Measurements from ENCODE around the gene NCAPH2. TPM values are rescaled to one million over a fixed set of nuclear protein-coding genes. Genes with fewer than 3 reads are reported as not detected.

Gene NCAPH2
- total RNA-seq, 1 donor from 2014 or later, result 25.3 TPM

DNA sequence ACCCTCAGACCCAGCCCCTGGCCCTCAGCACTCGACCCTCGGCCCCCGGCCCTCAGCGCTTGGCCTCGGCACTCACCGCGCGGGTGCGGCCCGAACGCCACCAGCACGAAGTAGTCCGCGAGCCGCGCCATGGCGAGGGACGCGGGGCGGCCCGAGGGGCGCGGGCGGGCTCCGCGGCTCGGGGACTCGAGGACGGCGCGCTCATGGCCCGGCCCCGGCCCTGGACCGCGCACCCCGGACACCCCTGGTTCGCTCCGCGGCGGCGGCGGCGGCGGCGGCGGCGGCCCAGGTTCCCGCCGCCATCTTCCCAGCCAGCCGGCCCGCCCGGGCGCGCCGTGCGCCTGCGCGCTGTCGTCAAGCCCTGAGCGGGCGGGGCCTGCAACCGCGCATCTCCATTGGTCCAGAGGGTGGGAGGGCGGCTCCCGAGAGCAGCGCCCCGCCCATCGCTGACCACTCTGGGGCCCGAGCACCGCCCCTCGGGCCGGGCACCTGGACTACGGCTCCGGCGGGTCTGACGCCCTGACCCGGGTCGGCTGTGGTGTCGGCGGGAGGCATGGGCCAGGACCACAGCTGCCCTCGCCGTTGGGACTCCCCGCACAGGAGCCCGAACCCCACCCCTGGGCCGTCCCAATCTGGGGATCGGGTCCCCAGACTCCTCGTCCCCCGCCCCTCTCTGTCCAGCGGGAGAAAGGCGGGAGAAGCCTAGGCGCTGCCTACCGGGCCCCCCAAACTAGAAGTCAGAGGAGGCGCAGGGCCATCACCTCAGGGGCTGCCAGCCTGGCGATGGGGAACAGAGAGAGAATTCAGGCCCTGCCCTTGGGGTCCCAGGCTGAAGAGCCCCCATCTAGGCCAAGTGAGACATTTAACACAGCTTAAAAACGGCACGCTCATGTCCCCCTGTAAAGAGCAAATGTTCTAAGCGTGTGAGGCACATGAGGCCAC is 33.0 kb upstream of the NCAPH2 start, which contains the start of gene SBF1:
SBF1 (minus strand) TSS at position 326 of the 942 bp plus-strand sequence; CDS start at position 131, 195 bp downstream.
- peak; percentile 91 for DNase-seq (ENCODE audit: low read depth)

DNA sequence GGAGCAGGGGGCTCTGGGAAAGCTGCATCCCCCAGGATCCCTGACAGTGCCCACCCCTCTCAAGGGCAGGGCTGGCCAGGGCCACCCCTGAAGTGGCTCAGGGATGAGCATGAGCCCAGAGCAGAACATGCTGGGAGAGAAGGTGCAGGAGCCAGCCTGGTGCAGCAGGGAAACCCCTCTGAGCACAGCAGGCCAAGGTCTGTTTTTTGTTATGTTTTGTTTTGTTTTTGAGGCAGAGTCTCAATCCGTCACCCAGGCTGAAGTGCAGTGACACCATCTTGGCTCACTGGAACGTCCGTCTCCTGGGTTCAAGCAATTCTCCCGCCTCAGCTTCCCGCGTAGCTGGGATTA is 32.4 kb upstream of the NCAPH2 start:
- DNase-seq (ENCODE audit: low read depth), result no peak

DNA sequence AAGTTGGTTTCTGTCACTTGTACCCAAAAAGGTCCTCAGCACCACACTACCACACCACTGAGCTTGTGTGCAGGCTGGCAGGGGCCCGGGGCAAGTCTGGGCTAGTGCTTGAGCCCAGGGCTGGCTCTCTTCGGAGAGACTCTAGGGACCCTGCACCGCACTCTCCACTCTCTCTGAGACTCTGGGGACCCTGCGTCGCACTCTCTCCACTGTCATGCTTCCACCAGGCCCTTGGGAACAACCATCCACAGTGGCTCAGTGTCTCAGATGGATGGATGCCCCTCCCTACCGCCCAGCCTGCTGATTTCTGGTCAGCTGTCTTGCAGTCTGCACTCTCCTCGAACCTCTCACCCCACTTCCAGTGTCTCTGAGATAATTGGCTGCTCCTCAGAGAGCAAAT is 31.2 kb upstream of the NCAPH2 start:
- DNase-seq (ENCODE audit: low read depth), result no peak

DNA sequence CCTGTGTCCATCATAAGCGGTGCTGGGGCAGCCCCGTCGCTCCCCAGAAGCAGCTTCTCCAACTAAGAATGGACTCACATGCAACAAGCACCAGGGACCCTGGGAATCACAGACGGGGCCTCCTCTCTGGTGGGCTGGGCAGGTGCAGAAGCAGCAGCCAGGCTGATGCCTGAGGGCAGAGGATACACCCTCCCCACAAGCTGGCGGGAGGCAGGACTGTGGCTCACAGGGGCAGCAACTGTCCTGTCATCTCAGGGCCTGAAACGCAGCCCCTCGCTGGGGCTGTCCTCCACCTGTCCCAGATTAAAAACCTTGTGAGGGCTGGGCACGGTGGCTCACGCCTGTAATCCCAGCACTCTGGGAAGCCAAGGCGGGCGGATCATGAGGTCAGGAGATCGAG is 30.1 kb upstream of the NCAPH2 start:
- DNase-seq (ENCODE audit: low read depth), result no peak

DNA sequence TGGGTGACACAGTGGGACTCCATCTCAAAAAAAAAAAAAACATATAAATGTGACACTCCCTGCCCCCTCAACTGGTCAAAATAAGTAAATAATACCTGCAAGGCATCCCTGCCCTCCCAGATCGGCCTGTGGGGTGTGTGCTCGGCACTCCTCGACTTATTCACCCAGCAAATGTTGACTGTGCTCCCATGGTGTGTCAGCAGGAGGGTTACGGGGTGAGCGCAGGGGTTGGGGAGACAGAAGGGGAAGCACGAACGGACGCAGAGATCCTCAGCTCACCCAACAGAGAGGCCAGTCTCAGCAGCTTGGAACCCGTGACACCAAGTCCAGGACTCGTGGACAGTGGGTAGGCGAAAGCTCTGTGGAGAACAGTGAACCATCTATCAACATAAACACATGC is 28.3 kb upstream of the NCAPH2 start:
- no peak for DNase-seq (ENCODE audit: low read depth)

DNA sequence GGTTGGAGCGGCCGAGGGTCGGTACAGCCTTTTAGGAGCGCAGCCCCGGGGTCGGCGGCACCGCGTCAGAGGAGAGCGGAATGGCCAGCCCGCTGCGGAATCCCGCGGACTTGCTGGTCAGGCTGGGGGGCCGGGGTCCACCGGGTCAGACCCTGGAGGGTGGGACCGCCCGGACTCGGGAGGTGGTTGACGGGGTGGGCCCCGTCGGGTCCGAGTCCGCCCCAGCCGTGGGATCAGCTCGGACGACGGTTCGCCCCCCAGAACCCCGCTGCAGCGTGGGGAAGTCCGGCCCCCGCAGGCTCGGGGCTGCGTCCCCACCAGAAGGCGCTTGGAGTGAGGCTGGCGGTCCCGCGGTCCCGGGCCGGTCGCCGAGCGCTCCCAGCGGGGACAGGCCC is 27.0 kb upstream of the NCAPH2 start:
- no peak for DNase-seq (ENCODE audit: low read depth)

DNA sequence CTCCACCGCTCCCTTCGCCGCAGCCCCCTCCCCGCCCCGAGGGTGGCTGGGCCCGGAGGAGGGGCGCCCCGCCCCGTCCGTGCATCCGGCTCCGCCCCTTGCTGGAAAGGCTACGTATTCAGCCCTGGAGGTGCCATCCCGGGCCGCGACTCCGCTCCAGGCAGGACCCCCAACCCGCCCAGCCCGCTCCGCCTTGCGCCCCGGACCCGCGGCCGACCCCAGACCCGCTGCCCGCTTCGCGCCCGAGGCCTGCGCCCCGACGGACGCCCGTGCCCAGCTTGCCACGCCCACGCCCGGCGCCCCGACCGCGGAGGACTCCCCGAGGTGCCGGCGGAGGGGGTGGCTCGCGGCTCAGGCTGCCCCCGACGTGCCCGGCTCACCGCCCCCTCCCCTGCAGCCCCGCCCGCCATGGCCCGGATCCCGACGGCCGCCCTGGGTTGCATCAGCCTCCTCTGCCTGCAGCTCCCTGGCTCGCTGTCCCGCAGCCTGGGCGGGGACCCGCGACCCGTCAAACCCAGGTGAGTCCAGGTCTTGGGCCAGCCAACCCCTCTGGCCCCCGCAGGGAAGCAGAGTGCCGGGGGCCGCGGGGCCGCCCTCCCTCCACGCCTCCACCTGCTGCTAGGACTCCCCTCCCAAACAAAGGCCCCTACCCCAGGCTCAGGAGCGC is 26.5 kb upstream of the NCAPH2 start, which contains the start of gene ADM2:
ADM2 (plus strand) TSS at position 104 of the 667 bp plus-strand sequence; CDS start at position 409, 305 bp downstream.
- DNase-seq (ENCODE audit: low read depth), result no peak

DNA sequence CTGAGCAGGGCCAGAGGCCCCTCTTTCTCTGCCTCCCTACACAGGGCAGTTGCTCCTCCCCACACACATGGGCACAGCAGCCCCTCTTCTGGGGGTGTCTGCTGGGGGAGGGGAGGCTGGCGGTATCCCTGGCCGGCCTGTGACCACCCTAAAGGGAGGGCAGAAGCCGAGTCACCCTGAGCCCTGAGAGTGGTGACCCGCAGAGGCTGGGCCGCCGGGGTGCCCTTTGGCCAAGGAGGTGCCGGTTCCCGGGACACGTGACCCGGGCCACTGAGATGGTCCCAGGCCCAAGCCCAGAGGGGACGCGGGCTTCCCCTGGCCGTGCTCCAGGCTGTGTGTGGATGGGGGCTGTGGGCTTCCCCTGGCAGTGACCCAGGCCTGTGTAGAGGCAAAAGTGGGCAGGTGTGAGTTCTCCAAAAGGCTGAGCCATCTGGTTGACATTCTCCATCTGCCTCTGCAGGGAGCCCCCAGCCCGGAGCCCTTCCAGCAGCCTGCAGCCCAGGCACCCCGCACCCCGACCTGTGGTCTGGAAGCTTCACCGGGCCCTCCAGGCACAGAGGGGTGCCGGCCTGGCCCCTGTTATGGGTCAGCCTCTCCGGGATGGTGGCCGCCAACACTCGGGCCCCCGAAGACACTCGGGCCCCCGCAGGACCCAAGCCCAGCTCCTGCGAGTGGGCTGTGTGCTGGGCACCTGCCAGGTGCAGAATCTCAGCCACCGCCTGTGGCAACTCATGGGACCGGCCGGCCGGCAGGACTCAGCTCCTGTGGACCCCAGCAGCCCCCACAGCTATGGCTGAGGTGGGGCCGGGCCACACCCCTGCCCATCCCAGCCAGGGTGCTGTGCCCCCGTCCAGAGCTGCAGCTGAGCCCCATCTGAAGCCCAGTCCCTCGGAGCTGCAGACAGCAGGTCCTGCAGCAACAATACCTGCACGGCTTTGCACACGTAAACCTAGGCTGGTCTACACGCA is 25.6 kb upstream of the NCAPH2 start:
- DNase-seq (ENCODE audit: low read depth), result no peak

DNA sequence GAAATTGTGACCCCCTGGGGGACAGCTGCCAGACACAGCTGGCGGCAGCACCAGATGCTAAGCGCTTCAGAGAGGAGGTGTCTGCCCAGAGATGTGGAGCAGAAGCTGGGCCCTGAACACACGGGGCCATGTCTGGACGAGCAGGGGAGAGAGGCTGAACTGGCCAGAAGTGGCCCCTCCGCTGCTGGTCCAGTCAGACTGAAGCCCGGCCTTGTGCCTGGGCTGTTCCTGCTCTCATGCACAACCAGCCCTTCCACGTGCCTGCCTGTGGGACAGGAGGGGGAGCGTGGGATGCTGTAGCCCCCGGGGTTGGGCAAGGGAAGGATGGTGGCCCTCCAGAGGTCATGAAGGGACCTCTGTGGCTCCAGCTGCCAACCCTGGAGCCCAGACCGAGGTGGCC is 24.9 kb upstream of the NCAPH2 start:
- DNase-seq (ENCODE audit: low read depth), result no peak

DNA sequence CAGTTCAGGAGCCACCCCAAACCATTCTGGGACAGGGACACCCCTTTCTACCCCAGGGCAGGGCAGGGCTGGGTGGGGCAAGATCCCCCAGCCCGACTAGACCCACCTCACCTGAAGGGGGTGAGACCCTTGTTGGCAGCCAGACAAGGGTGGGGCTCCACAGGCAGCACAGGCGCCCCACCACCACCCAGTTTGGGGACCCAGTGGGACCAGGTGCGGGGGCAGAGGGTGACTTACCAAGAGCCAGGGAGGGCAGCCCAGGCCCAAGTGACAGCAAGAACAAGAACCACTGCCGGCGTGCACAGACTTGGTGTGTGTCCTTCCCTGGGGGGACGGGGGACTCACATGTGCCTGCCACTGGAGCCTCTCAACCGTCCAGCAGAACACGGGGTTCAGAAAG is 24.5 kb upstream of the NCAPH2 start:
- DNase-seq (ENCODE audit: low read depth), result no peak

DNA sequence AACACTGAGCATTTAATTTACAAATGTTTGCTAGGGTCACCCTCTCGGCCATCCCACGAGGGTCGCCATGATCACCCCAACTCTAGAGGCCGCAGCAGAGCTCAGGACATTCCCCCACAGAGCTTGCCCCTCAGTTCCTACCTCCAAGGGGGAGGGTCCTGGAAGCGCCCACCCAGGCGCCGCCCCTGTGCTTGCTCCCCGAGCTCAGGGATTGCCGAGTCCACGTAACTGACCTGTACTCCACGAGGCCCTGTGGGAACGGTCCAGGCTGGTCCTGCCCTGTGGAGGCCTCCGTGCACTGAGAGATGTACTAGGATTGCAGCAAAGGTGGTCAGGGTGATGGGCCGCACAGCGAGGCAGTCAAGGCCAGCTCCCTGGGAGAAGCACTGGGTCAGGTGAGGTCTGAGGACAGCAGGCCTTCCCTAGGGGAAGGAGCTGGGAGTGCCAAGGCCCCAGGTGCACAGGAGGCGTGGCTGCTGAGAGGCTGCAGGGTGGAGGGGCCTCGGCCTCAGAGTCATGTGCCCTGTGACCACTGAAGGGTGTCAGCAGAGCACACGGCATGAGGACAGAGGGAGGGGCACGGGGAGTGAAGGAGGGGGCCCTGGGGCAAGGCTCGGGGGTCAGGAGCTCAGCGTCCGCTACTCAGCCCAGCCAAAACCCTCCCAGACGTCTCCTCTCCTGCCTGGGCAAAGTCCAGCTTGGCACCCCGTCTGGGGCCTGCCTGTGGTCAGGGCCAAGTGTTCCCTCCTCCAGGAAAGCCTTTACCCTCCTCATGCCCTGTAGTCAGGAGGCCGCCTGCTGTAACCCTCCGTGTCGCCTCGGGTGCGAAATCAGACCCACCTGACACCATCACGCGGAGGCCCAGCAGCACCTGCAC is 23.8 kb upstream of the NCAPH2 start:
- DNase-seq (ENCODE audit: low read depth), result no peak

DNA sequence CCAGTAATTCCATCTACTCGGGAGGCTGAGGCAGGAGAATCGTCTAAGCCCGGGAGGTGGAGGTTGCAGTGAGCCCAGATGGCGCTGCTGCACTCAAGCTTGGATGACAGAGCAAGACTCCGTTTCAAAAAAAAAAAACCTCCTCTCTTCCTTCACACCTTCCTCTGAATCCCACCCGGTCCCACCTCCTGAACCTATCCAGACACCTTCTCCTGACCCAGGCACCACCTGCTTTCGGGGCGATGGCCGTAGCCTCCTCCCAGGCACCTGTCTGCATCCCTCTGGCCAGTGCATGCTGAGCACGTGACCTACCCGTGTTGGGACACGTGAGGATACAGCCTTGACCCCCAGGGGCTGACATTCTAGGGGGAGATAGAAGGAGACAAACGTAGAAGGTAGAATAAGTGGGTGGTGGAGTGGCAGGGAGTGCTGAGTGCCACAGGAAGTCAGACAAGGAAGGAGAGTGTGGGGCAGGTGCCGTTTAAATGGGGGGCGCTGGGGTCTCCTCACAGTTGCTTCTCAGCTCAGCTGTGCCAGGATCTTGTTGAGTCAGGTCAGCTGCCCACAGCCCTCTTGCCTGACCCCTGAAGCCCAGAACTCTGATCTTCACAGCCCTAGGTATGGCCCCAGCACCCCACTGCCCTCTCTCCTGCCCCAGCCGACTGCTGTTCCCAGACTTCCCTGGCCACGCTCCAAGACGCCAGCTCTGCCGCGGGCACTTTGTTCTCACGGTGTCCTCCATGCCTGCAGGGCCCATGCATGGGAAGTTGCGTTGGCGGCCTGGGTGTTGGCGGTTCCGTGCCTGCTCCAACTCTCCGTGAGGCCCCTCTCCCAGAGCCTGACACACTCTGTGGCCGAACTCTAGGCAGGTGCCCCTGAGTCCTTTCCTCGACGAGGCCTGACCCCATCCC is 22.5 kb upstream of the NCAPH2 start:
- no peak for DNase-seq (ENCODE audit: low read depth)

DNA sequence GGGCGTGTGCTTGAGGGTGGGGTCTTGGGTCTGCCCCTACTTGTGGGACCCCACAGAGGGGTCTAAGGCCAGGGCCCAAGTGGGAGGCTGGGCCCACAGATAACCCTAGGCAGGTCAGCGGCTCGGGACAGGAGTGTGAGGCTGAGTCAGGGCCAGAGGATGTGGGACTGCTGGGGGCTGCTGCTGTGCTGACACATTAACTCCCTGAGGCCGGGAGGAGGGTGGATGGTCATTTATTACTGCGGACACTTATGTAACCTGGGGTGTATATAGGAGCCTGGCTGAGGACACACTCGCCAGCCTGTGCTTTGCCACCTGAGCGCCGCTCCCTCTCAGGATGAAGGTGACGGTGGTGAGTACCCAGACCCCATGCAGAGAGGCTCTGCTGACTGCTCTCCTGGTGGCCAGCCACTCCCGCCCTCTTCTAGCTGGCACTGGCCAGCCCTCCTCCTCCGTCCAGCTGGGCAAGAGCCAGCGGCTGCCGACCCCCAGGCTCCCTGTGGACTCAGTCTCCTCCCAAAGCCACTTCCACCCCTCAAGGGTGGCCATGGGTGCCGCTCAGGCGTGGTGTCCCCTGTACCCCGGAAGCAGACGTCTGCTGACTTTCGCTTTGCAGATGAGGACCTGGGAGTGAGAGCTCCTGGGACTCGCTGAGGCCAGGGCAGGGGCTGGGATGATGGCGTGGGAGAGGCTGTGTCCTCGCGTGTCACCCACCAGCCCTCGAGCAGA is 21.3 kb upstream of the NCAPH2 start, which contains the start of gene MIOX:
MIOX (plus strand) TSS at position 299 of the 729 bp plus-strand sequence; CDS start at position 338, 39 bp downstream.
- DNase-seq (ENCODE audit: low read depth), result no peak

DNA sequence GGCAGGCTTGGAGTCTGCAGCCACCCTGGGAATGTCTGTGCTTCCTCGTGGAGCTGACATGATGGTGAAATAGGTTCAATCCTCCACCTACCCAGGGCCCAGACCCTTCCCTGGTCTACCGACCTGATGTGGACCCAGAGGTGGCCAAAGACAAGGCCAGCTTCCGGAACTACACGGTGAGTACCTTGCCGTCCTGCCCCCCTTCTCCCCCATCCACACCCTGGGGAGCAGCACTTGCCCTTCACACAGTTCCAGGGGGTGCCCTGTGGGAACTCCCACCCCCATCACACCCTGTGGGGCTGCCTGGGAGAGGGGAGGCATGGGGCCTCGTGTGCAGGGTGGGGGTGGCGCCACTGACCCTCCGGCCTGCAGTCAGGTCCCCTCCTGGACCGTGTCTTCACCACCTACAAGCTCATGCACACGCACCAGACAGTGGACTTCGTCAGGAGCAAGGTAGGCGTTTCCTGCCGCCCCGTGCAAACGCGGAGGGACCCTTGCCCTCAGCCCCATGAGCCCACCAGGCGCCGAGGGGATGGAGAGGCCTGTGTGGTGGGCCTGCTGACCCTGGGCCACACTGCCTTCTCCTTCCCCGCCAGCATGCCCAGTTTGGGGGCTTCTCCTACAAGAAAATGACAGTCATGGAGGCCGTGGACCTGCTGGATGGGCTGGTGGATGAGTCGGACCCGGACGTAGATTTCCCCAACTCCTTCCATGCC is 20.6 kb upstream of the NCAPH2 start:
- no peak for DNase-seq (ENCODE audit: low read depth)

DNA sequence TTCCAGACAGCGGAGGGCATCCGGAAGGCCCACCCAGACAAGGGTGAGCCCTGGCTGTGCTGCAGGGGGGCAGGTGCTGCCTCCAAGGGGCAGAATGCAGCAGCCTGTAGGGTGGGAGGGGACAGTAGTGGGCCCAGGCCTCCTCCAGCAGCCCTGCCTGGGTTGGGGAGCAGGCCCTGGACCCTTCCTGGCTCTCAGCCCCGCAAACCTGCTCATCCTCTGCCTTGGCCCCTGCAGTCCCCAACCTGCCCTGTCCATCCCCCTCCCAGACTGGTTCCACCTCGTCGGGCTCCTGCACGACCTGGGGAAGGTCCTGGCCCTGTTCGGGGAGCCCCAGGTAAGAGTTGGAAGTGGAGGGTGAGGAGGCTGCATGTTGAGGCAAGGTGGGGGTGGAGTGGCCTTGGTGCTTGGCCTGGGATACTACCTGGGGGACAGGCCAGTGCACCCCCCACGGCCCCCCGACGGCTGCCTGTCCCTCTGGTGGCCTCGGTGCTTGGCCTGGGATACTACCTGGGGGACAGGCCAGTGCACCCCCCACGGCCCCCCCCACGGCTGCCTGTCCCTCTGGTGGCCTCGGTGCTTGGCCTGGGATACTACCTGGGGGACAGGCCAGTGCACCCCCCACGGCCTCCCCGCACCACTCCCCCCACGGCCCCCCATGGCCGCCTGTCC is 19.9 kb upstream of the NCAPH2 start:
- DNase-seq (ENCODE audit: low read depth), result no peak

DNA sequence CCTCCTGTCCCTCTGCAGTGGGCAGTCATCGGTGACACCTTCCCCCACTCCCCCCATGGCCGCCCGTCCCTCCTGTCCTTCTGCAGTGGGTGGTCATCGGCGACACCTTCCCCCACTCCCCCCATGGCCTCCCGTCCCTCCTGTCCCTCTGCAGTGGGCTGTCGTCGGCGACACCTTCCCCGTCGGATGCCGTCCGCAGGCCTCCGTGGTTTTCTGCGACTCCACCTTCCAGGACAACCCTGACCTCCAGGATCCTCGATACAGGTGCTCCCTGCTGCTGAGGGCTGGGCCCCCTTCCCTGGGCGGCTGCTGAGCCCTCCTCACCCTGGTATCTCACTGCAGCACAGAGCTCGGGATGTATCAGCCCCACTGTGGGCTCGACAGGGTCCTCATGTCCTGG is 19.1 kb upstream of the NCAPH2 start:
- no peak for DNase-seq (ENCODE audit: low read depth)
